SK-N-SH (cell line): ENCODE measurements around the gene EXOSC2. TPM values are rescaled to one million over a fixed set of nuclear protein-coding genes. Genes with fewer than 3 reads are reported as not detected.

ENCODE experiments used
- CTCF ChIA-PET: fragments of 300-600, 350-600 bp; formaldehyde crosslinking; extraction: SDS; loops from one replicate; lab custom pipeline; 2021; lab: Yijun Ruan, JAX
- POLR2A ChIA-PET: fragments of 350-600 bp; sonication (Branson Sonifier 250); formaldehyde crosslinking; extraction: SDS; loops from one replicate; lab custom pipeline; 2020; ENCODE audit warnings: antibody characterized with exemption, inconsistent platforms; lab: Yijun Ruan, JAX
- DNase-seq: peaks from one replicate; pipeline ENCODE4 v3.0.0; 2012
- H2AFZ ChIP-seq: fragments of 200-600 bp; sonication (generic); 2 replicates; pipeline ENCODE4 v1.8.1; 2016; ENCODE audit warnings: antibody characterized with exemption, mild to moderate bottlenecking, low read depth
- H3F3A ChIP-seq: fragments of 200-600 bp; sonication (generic); replicated peaks from 2 replicates; pipeline ENCODE3; 2016; ENCODE audit warnings: antibody characterized with exemption, mild to moderate bottlenecking; ENCODE audit not compliant: insufficient read depth
- H3K27ac ChIP-seq, 2 experiments: fragments of 200-500 bp in 1 of 2; fragments of 200-600 bp in 1 of 2; sonication (Bioruptor generic) in 1 of 2; sonication (generic), shearing (Covaris generic) in 1 of 2; 2 replicates each; pipeline versions ENCODE4 v1.5.1 to v1.6.1; 2014 to 2016; ENCODE audit warnings: low read depth in 2 of 2, inconsistent platforms in 1 of 2, low read length in 1 of 2, mild to moderate bottlenecking in 1 of 2, mixed read lengths in 1 of 2
- H3K27me3 ChIP-seq: fragments of 200-600 bp; sonication (generic), shearing (Covaris generic); 2 replicates; pipeline ENCODE4 v1.6.1; 2016; ENCODE audit warnings: mixed run types; ENCODE audit not compliant: insufficient read depth
- H3K36me3 ChIP-seq, 2 experiments: fragments of 200-500 bp in 1 of 2; fragments of 200-600 bp in 1 of 2; sonication (Bioruptor generic) in 1 of 2; sonication (generic) in 1 of 2; replicated peaks in 1 of 2; 2 replicates each; pipeline versions ENCODE3 to v1.5.1; 2014 to 2016; ENCODE audit warnings: low read length in 1 of 2, mild to moderate bottlenecking in 1 of 2; ENCODE audit not compliant: insufficient read depth in 2 of 2, control insufficient read depth in 1 of 2
- H3K4me1 ChIP-seq, 2 experiments: fragments of 200-500 bp in 1 of 2; fragments of 200-600 bp in 1 of 2; sonication (Bioruptor generic) in 1 of 2; sonication (generic), shearing (Covaris generic) in 1 of 2; 2 replicates each; pipeline versions ENCODE4 v1.5.1 to v1.6.1; 2014 to 2016; ENCODE audit warnings: low read depth in 1 of 2, low read length in 1 of 2, mixed run types in 1 of 2; ENCODE audit not compliant: insufficient read depth in 2 of 2, control insufficient read depth in 1 of 2
- H3K4me2 ChIP-seq: fragments of 200-600 bp; sonication (generic), shearing (Covaris generic); 2 replicates; pipeline ENCODE4 v1.6.1; 2017; ENCODE audit warnings: mixed run types
- H3K4me3 ChIP-seq, 2 experiments: fragments of 200-500 bp in 1 of 2; fragments of 200-600 bp in 1 of 2; sonication (Bioruptor generic) in 1 of 2; sonication (generic), shearing (Covaris generic) in 1 of 2; 2 replicates each; pipeline versions ENCODE4 v1.5.1 to v1.8.1; 2014 to 2016; ENCODE audit warnings: low read depth in 2 of 2, inconsistent platforms in 1 of 2, low read length in 1 of 2, mild to moderate bottlenecking in 1 of 2, mixed read lengths in 1 of 2, moderate library complexity in 1 of 2
- H3K79me2 ChIP-seq: fragments of 200-600 bp; sonication (generic); 2 replicates; pipeline ENCODE4 v1.8.1; 2017; ENCODE audit warnings: mild to moderate bottlenecking; ENCODE audit not compliant: insufficient read depth
- H3K9ac ChIP-seq: fragments of 200-600 bp; sonication (generic); 2 replicates; pipeline ENCODE4 v1.6.1; 2017; ENCODE audit warnings: mixed run types
- H3K9me2 ChIP-seq: fragments of 200-600 bp; sonication (generic); 2 replicates; pipeline ENCODE4 v1.6.1; 2017; ENCODE audit warnings: mixed run types
- H3K9me3 ChIP-seq: fragments of 200-600 bp; sonication (generic); 2 replicates; pipeline ENCODE4 v1.6.1; 2017; ENCODE audit warnings: mixed run types, mild to moderate bottlenecking, moderate library complexity
- H4K20me1 ChIP-seq: fragments of 200-600 bp; sonication (generic); 2 replicates; pipeline ENCODE4 v1.6.1; 2017; ENCODE audit warnings: mild to moderate bottlenecking, mixed run types; ENCODE audit not compliant: insufficient read depth
- ELF1 ChIP-seq: IDR thresholded peaks from 2 replicates; pipeline ENCODE4 v1.4.0; 2012
- EP300 ChIP-seq, 2 experiments: IDR thresholded peaks; 2 replicates each; pipeline versions ENCODE4 v1.4.0 to v1.6.1; 2012; ENCODE audit warnings: borderline replicate concordance in 1 of 2, low read depth in 1 of 2, low read length in 1 of 2
- GABPA ChIP-seq: IDR thresholded peaks from 2 replicates; pipeline ENCODE4 v1.4.0; 2012; ENCODE audit warnings: low read depth, mild to moderate bottlenecking
- REST ChIP-seq: IDR thresholded peaks from 2 replicates; pipeline ENCODE4 v1.6.1; 2012; ENCODE audit warnings: mild to moderate bottlenecking, low read depth, low read length, moderate library complexity
- RXRA ChIP-seq: IDR thresholded peaks from 2 replicates; pipeline ENCODE4 v1.4.0; 2012; ENCODE audit warnings: low read depth, mild to moderate bottlenecking, borderline replicate concordance
- SMC3 ChIP-seq: IDR thresholded peaks from 2 replicates; pipeline ENCODE4 v1.6.1; 2012; ENCODE audit warnings: low read depth, low read length, improper control_type of control experiment
- TAF1 ChIP-seq: IDR thresholded peaks from 2 replicates; pipeline ENCODE4 v1.6.1; 2012; ENCODE audit warnings: low read depth, mild to moderate bottlenecking, low read length, moderate library complexity, borderline replicate concordance
- USF1 ChIP-seq: IDR thresholded peaks from 2 replicates; pipeline ENCODE4 v1.4.0; 2012; ENCODE audit warnings: low read depth, borderline replicate concordance
- ZBTB33 ChIP-seq: IDR thresholded peaks from 2 replicates; pipeline ENCODE4 v1.4.0; 2012; ENCODE audit warnings: low read depth, borderline replicate concordance
- WGBS: methylation state at CpG from one replicate; pipeline ENCODE4 v1.1.6; 2017; ENCODE audit warnings: low lambda C conversion rate; 5-methylcytosine and 5-hydroxymethylcytosine counted together
- polyA plus RNA-seq, 3 experiments: library from polyadenylated mRNA; depleted of rRNA; stranded (reverse); fragments of >200 nt; gene quantifications; 2 replicates each; pipeline ENCODE4 v1.2.3, GENCODE V29; 2012
- TF ChIP-seq, protein P1 (sequence below): IDR thresholded peaks from 2 replicates; pipeline ENCODE4 v1.4.0; 2012; ENCODE audit warnings: low read depth

The EXOSC2 gene
- polyA plus RNA-seq, 1 of the 3 experiments (the other 2 are of a cell fraction), result 28.7 TPM

DNA sequence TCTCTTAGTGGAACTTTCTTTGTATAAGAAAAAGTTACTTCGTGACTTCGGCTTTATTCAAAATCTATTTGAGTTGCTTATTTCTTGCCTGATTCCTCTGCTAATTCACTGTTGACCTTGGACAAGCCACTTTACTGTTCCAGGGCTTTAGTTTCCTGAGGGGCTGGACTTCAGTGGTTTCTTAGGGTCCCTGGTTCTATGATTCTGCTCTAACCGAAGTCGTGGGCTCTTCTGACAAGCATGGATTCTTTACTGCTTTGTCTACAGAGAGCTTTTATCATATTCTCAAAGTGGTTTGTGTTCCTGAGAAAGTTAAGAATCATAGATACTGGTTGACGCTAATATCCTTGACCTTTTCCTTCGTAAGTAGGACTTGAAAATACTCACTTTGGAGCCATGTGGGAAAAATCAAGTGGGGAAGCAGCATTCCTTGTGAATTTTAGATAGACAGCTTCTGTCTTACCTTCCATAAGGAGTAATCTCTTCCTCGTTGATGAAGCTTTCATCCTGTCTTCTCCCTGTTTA is 21.1 kb downstream of the EXOSC2 start (continued):
- TF ChIP-seq USF1 (no peak), ELF1 (no peak), TAF1 (no peak)

GRCh38 chr9:130715270-130715669 is 21.7 kb downstream of the EXOSC2 start:
- peaks cover 0 to 9% of the 10 kb centered on the region in 2 experiments; a peak in 2 of 4 replicates for H3K4me1 ChIP-seq
- H3K9me3 ChIP-seq, result no peaks in the 10 kb centered on the region
- H3K27ac ChIP-seq, result peak overlapping the region in 1 of 2 experiments; percentile 28; a peak in 1 of 4 replicates
- 50% methylated on average over 3 of the region's 3 CpGs for WGBS
- peaks cover 73% of the 10 kb centered on the region for H3K79me2 ChIP-seq
- TF ChIP-seq SMC3 (no peak), REST (no peak), GABPA (no peak), RXRA (no peak), EP300 (IDR thresholded peaks at IDR 0.05; ENCODE audit: borderline replicate concordance in 1 of 2, low read depth in 1 of 2, low read length in 1 of 2) (no peak), ZBTB33 (no peak)
- TF ChIP-seq, protein P1, sequence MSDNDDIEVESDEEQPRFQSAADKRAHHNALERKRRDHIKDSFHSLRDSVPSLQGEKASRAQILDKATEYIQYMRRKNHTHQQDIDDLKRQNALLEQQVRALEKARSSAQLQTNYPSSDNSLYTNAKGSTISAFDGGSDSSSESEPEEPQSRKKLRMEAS, result no peak
- no peaks in the 10 kb centered on the region for H3K9me2 ChIP-seq
- no peak for DNase-seq
- POLR2A ChIA-PET, result no interaction called here
- peaks cover 0 to 3% of the 10 kb centered on the region in 2 experiments for H3K36me3 ChIP-seq
- peak overlapping the region; percentile 91 for H3K4me2 ChIP-seq
- H3K27me3 ChIP-seq, result no peaks in the 10 kb centered on the region
- peak overlapping the region; percentile 76 to 86; a peak in 3 of 4 replicates for H3K4me3 ChIP-seq
- H3F3A ChIP-seq, result peaks cover 5% of the 10 kb centered on the region
- H4K20me1 ChIP-seq, result peaks cover 27% of the 10 kb centered on the region
- H3K9ac ChIP-seq, result peak overlapping the region; percentile 95; the same call in 1 of the 2 replicates
- CTCF ChIA-PET, result interaction anchor here (0.7 to 1.6 kb wide), 7 partner anchors 9 to 283 kb away, joined by 3 to 8 read pairs (median 4); partner anchors contain the start of gene EXOSC2
- H2AFZ ChIP-seq, result no peak overlapping the region
